NCI-H524 treated with DMSO at 0.1 percent for 48 hours (cell line): ENCODE results near the gene DLX4.
A peak's percentile ranks its signal among the peaks of the same experiment; 100 is the strongest.

Experiments
- DNase-seq: peaks from one replicate; lab custom pipeline; 2025; lab: John Stamatoyannopoulos, UW

The DLX4 gene, protein sequence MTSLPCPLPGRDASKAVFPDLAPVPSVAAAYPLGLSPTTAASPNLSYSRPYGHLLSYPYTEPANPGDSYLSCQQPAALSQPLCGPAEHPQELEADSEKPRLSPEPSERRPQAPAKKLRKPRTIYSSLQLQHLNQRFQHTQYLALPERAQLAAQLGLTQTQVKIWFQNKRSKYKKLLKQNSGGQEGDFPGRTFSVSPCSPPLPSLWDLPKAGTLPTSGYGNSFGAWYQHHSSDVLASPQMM

GRCh38 chr17:49969134-49969759, at the start of gene DLX4:
DLX4 (plus strand) TSS chr17:49969190; CDS start chr17:49969469, 279 bp downstream.
- no peak for DNase-seq

- no peak for DNase-seq
Measured at GRCh38 chr17:49920030-49920769, 48.8 kb upstream of the DLX4 start.

DNA sequence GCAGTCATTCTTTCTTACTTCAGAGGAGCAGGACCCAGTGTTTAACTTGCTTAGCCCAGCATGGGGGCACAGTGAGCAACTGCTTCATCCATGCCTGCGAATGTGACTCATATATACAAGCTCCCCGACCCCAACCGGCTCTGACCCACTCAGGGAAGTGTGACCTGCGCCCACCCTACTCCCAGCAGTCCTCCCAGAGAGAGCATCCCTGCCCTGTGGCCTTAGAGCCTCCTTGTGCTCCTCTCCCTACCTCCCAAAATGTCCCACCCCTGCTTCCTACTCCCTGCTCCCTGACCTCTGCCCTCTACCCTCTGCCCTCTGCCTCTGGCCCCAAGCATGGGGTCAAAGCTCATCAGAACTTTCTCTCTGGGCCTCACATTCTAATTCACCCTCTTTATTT, 46.9 kb upstream of the DLX4 start:
- DNase-seq = no peak

GRCh38 chr17:49924116-49924515, 44.9 kb upstream of the DLX4 start:
- DNase-seq = no peak

- no peak for DNase-seq
Measured at GRCh38 chr17:49924589-49924988, 44.4 kb upstream of the DLX4 start.

DNA sequence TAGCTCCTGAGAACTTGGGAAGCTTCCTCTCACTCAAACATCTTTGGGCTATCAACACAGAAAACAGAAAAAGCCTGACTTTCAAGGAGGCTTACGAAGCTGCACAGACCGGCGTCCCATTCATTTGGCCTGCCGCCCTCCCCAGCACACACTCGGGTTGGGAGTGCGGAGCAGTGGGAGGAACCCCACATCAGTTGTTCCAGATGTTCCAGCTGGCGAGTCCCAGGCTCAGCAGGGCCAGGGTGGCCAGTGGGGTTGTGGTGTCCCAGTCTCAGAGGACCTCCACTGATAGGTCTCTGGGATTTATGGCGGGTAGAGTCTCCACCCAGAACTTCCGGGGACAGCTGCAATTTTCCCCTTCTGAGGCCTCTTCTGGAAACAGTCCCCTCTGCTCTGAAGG, 43.1 kb upstream of the DLX4 start:
- no peak for DNase-seq

DNA sequence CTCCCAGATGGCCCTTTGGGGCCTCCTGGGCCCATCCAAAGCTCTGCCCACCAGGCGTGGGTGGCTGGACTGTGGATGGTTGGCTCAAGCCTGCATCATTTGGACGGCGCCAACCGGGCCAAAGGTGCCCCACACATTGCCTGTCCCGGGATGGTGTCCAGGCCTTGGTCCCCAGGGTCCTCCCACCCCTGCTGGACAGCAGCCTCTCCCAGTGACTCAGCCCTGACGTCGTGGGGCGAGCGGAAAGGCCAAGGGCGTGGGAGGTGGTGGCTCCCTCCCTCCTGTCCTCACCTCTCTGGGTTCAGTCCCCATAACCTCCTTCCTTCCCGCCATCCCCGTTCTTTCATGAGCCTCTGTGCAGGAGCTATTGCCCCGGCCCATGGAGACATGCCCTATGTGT, 42.1 kb upstream of the DLX4 start:
- DNase-seq = no peak

- DNase-seq = no peak
Measured at GRCh38 chr17:49928126-49928800, 40.7 kb upstream of the DLX4 start.

DNA sequence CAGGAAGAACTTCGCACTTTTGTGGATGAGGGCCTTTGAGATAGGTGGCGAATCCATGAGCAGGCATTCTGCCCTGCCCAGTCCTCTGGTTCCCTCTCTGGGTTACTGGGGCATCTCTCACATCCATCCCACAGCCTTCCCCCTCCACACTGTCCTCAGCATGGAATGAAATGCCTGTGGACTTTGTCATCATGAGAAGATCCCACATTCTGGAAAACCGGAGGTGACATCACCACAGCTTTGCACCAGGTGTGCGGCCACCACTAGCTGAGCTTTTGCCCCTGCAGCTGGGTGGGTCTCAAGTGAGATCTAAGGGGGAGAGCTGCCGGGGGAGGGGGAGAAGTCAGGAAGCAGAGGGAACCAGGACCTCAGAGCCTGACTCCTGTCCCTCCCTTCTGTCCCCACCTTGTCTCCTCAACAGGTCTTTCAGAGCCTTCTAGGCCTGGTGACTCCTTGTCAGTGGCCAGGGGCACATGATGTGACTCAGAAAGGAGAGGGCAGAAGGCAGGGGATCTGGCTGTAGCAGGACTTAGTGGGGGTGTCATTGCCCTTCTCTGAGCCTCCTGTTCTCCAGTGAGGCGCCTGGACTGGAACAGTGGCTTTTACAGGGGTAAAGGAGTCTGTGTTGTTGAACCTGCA, 40.0 kb upstream of the DLX4 start:
- DNase-seq = peak; percentile 39

DNA sequence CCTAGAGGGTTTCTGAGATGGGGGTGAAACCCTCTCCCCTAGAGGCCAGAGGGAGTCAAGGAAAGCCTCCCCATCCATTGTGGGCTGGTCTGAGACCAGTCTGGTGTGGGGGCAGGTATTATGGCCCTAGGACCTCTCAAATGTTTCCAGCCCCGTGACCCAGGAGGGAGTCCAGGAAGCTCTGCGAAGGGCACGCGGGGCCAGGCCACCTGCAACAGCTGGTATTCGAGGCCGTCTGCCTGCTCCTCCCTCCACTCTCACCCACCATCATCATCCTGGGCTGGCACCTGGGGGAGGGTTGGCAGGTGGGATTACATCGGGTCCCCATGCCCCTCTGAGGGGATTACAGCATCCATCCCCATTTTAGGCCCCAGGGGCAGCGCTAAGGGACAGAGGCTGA, 38.1 kb upstream of the DLX4 start:
- DNase-seq = no peak

- peak; percentile 49 for DNase-seq
Measured at GRCh38 chr17:49931416-49932137, 37.4 kb upstream of the DLX4 start.

DNA sequence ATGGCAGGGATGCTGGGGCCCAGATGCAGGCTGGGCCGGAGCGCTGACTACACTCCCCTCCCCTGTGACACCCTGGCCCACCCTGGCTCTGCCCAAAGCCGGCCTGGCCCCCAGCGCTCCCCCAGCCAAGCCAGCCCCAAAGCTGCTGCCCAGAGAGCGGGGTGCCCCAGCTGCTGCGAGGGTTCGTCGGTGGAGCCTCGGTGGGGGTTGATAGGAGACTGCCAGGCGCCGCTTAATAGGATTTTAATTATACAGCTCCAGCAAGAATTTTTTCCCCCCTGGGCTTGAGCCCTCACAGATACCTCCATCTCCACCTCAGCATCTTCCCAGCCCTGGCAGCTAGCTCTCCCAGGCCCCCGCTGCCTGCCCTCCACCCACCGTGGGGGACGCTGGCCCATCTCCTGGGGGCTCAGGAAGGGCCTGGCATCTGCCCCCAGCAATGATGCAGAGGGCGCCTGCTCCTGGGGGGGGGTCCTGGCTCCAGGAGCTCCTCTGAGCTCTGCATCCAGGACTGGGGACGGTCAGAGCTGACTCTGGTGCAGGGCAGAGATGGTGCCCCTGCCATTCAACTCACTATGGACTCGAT, 36.8 kb upstream of the DLX4 start:
- DNase-seq = no peak

- no peak for DNase-seq
Measured at GRCh38 chr17:49932901-49933300, 36.1 kb upstream of the DLX4 start.

- DNase-seq = peak; percentile 85
Measured at GRCh38 chr17:49935526-49936210, 33.3 kb upstream of the DLX4 start.

DNA sequence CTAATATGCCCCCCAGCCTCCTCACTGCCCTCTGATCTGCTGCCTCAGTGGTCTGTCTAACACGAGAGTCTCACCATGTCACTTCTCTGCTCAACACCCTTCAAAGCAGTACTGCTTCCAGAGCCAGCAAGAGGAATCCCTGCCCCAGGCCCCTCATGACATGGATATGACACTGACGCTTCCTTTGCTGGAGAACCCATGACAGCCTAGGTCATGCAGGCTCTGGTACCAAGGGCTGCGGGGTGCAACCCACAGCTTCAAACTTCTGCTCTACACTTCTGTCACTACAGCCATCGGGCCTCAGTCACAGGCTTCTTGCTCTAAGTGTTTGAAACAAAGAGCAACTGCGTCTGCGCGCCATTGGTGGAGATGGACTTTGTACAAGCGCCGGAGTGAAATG, 32.6 kb upstream of the DLX4 start:
- DNase-seq = no peak

- no peak for DNase-seq
Measured at GRCh38 chr17:49939318-49939717, 29.7 kb upstream of the DLX4 start.

DNA sequence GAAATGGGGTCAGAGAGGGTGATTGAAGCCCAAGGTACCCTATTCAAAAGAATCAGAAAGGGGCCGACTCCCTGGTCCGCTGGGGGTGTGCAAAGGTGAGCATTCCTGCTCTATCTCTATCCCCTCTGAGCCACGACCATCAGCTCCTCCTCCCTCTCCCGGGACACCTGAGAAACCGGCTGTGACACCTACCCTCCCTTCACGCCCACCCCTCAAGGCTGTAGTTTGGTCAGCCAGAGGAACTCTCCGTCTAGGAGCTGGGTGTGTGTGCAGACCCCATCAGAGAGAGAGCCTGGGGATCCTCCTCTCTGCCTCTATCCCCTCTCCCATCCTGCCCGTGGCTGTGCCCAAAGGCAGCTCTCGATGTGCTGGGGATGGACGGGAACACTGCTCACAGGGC, 27.6 kb upstream of the DLX4 start:
- no peak for DNase-seq

DNA sequence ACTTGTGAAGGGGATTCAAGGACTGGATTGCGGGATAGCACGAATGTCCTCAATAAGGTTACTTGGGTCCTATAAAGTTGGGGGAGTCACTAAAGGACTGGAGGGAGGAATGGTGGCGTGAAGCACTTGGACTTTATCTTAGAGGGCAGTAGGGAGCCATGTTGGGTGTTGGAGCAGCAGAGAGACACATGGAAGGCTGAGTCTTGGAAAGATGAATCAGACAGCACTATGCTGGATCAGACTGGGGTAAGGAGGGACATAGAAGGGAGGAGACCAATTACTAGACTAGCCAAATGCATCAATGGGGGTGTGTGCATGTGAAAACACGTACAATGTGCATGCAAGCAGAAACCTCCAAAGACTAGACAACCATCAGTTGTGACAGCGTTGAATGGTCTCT, 26.0 kb upstream of the DLX4 start:
- DNase-seq = no peak

DNA sequence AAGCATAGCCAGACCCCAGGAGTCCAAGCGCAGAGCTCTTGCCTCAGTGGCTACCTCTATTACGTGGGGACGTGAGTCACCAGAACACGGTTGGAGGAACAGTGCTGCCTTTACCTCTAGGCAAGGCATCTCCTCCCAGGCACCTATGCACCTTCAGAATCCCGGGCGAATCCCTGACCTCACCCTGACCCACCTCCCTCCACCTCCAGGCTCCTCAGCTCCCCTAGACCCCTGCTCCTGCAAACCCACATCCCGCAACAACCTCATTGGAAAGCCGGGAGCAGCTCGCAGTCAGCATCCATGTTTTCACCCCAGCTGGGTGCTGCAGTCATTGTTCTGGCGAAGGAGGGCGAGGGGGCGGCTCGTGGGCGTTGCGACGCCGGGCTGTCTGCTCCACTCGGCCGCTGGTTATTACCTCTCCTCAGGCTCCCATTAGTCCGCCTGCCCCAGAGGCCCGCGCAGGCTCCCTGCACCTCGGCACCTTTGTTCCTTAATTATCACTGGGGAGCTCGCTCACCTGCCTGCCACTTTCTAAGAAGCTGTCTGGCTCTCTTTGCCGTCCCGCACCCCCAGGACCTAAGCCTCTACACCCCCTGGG, 24.6 kb upstream of the DLX4 start:
- no peak for DNase-seq

DNA sequence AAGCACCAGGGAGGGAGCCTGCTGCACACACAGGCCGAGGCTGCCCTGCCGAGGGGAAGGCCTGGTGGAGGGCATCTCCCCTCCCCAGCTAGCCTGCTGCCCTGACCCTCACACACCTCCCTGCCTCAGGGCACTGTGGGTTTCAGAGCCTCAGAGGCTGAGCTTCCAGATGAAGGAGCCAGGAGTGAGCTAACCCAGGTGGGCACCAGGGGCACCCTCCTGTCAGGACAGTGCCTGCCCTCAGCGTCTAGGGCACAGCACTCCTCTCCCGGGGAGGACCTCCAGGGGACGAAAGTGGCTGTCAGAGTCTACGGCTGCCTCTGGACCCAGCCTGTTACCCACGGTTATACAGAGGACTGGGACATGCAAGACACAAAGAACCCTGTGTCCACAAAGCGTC, 22.8 kb upstream of the DLX4 start:
- no peak for DNase-seq
